ENCODE measurements around the gene MSL1.

The MSL1 gene

DNA sequence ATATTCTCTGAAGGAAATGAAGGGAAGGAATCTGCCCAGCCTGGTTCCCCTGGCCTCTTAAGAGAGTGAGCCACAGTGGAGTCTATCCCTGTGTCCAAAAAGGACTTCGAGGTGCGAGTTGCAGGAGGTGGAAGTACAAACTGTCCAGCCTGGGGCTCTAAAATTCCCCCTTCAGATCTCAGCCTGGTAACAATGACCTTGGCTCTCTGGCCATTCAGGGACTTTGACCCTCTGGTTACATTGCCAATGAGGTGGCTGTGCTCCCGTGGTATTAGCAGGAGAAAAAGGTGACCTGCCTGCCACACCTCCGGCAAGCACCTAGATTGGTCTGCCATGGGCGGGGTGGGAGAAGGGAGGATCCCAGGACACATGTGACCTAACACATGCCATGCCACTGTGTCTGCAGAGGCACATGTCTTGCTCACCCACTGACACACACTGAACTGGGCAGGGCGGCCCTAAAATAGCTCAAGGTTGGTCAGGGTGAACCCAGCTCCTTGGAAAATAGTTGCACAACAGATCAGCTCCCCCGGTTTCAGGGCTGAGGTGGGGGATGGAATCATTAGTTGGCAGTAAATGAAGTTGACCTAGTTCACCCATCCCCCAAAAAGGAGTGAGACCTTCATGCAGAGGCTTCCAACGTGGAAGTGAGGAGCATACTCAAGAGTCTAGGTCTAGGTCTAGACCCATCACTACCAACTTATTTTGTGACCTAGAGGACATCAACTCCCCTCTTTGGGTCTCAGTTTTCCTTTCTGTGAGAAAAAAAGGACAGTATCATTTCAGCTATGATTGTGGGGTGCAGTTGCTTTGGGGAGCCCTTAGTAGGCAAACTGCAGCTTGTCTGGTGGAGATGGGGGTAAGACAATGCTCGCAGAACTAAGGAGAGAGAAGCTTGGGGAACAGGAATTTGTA is 23.6 kb upstream of the MSL1 start:
- peak overlapping the region; percentile 42 for H3K27ac ChIP-seq (ENCODE audit: low read depth, low read length)
- H3K4me2 ChIP-seq (ENCODE audit: low read length), result peak overlapping the region; percentile 92
- H3K9me3 ChIP-seq (ENCODE audit: control insufficient read depth, insufficient read depth, low read length), result no peaks in the 10 kb centered on the region
- H3K36me3 ChIP-seq (ENCODE audit: control insufficient read depth, low read length), result peaks cover 23% of the 10 kb centered on the region
- TF ChIP-seq, protein P1, sequence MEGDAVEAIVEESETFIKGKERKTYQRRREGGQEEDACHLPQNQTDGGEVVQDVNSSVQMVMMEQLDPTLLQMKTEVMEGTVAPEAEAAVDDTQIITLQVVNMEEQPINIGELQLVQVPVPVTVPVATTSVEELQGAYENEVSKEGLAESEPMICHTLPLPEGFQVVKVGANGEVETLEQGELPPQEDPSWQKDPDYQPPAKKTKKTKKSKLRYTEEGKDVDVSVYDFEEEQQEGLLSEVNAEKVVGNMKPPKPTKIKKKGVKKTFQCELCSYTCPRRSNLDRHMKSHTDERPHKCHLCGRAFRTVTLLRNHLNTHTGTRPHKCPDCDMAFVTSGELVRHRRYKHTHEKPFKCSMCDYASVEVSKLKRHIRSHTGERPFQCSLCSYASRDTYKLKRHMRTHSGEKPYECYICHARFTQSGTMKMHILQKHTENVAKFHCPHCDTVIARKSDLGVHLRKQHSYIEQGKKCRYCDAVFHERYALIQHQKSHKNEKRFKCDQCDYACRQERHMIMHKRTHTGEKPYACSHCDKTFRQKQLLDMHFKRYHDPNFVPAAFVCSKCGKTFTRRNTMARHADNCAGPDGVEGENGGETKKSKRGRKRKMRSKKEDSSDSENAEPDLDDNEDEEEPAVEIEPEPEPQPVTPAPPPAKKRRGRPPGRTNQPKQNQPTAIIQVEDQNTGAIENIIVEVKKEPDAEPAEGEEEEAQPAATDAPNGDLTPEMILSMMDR (IDR thresholded peaks at IDR 0.05; ENCODE audit: low read depth, low read length, poor library complexity, severe bottlenecking), result no peak
- TF ChIP-seq EZH2phosphoT487 (IDR thresholded peaks at IDR 0.05; ENCODE audit: borderline replicate concordance, low read length), result no peak
- H3K4me3 ChIP-seq (ENCODE audit: low read length), result peak overlapping the region; percentile 74
- no peaks in the 10 kb centered on the region for H3F3A ChIP-seq (ENCODE audit: control insufficient read depth, insufficient read depth)
- peaks cover 9% of the 10 kb centered on the region for H3K27me3 ChIP-seq (ENCODE audit: control insufficient read depth, low read length)
- no peaks in the 10 kb centered on the region for H3K9me2 ChIP-seq (replicated peaks; ENCODE audit: control insufficient read depth, low read length)
- H3K4me1 ChIP-seq (ENCODE audit: control insufficient read depth, low read length), result peaks cover 64% of the 10 kb centered on the region
- H3K79me2 ChIP-seq (ENCODE audit: control insufficient read depth, low read length), result no peaks in the 10 kb centered on the region
- H4K20me1 ChIP-seq (ENCODE audit: control insufficient read depth, insufficient read depth, low read depth, low read length), result no peaks in the 10 kb centered on the region

DNA sequence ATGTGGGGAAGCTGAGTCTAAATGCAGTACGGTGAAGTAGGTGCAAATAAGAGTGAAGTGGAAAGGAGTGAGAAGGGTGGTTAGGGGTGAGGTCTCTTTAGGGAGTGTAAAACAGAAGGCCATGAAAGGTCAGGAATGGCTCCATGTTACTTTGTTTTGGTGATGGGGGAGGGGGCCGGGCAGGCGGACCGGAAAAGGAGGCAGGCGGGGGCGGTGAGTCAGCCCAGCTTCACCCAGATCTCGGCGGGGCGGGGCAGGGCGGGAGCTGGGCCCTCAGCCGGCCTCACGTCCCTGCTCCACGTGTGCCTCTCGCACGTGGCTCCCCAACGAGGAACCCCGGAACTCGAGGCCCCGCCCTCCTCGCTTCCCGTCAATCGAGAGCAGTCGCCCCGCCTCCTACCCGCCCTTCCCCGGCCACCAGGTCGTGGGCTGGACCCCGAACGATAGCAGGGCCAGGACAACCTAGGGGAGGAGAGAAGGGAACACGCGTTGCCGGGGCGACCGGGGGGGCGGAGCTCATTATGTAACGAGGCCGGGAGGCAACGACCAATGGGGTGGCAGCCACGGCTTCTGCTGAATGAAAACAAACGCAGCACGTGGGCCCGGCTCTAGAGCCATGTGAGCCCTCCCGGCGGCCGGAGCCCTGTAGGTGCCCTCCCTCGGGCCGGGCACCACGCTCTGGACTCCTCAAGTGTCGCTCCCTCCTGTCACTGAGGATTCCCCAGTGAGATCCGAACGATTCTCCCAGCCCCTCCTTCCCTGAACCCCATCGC is 22.7 kb upstream of the MSL1 start:
- Histone ChIP-seq H3K36me3 (ENCODE audit: control insufficient read depth, low read length) (peaks cover 19% of the 10 kb centered on the region), H3F3A (ENCODE audit: control insufficient read depth, insufficient read depth) (no peaks in the 10 kb centered on the region), H3K9me2 (replicated peaks; ENCODE audit: control insufficient read depth, low read length) (no peaks in the 10 kb centered on the region), H3K27me3 (ENCODE audit: control insufficient read depth, low read length) (peaks cover 16% of the 10 kb centered on the region), H3K9me3 (ENCODE audit: control insufficient read depth, insufficient read depth, low read length) (no peaks in the 10 kb centered on the region), H3K27ac (ENCODE audit: low read depth, low read length) (peak overlapping the region; percentile 42), H3K4me3 (ENCODE audit: low read length) (peak overlapping the region; percentile 74), H3K4me2 (ENCODE audit: low read length) (peak overlapping the region; percentile 92), H3K4me1 (ENCODE audit: control insufficient read depth, low read length) (peaks cover 64% of the 10 kb centered on the region), H4K20me1 (ENCODE audit: control insufficient read depth, insufficient read depth, low read depth, low read length) (no peaks in the 10 kb centered on the region), H3K79me2 (ENCODE audit: control insufficient read depth, low read length) (no peaks in the 10 kb centered on the region)
- no peak for TF ChIP-seq EZH2phosphoT487 (IDR thresholded peaks at IDR 0.05; ENCODE audit: borderline replicate concordance, low read length)
- TF ChIP-seq, protein P1 (IDR thresholded peaks at IDR 0.05; ENCODE audit: low read depth, low read length, poor library complexity, severe bottlenecking), result no peak

DNA sequence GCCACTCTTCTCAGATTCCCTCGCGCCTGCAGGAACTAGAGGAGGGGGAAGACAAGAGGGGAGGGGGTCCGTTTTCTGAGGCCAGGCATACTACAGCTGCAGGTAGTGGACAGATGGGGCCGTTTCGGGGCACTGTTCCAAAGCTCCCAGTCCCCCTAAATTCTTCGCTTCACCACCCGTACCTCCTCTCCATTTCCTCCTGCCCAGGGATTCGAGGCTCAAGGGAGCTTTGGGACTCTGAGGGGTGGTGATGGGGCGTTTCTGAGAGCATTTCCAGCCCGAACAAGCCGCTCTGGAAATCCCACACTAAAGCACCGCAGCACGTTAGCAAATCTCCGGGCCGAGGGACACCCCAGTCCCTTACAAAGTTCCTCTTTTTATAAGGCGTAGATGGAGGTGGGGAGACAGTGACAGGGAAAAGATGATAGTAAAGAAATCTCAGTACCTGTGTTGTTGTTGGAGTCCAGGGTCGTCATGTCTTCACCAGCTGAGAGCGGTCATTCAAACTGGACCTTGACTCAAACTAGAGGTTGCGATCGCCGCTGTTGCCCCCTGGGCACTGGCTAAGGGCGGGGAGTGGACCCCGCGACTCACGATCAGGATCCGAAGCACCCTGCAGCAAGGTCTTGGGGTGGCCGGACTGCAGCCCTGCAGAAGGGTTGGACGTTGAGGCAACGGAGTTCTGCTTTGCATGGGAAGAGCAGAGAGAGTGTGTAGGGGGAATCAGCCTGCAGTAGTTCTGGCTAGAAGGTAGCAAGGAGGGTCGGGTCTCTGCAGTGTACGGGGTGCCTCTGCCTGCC is 22.0 kb upstream of the MSL1 start:
- Histone ChIP-seq H3K27me3 (ENCODE audit: control insufficient read depth, low read length) (peaks cover 23% of the 10 kb centered on the region), H3K9me2 (replicated peaks; ENCODE audit: control insufficient read depth, low read length) (no peaks in the 10 kb centered on the region), H3F3A (ENCODE audit: control insufficient read depth, insufficient read depth) (no peaks in the 10 kb centered on the region), H3K4me3 (ENCODE audit: low read length) (peak overlapping the region; percentile 74), H3K4me1 (ENCODE audit: control insufficient read depth, low read length) (peaks cover 64% of the 10 kb centered on the region), H3K4me2 (ENCODE audit: low read length) (peak overlapping the region; percentile 92), H3K9me3 (ENCODE audit: control insufficient read depth, insufficient read depth, low read length) (no peaks in the 10 kb centered on the region), H3K36me3 (ENCODE audit: control insufficient read depth, low read length) (peaks cover 19% of the 10 kb centered on the region), H4K20me1 (ENCODE audit: control insufficient read depth, insufficient read depth, low read depth, low read length) (no peaks in the 10 kb centered on the region), H3K27ac (ENCODE audit: low read depth, low read length) (no peak overlapping the region), H3K79me2 (ENCODE audit: control insufficient read depth, low read length) (no peaks in the 10 kb centered on the region)
- TF ChIP-seq, protein P1 (IDR thresholded peaks at IDR 0.05; ENCODE audit: low read depth, low read length, poor library complexity, severe bottlenecking), result no peak
- TF ChIP-seq EZH2phosphoT487 (IDR thresholded peaks at IDR 0.05; ENCODE audit: borderline replicate concordance, low read length), result no peak

All from DOHH2 (cell line).